ENCODE measurements around the gene FIGN.

The FIGN gene

DNA sequence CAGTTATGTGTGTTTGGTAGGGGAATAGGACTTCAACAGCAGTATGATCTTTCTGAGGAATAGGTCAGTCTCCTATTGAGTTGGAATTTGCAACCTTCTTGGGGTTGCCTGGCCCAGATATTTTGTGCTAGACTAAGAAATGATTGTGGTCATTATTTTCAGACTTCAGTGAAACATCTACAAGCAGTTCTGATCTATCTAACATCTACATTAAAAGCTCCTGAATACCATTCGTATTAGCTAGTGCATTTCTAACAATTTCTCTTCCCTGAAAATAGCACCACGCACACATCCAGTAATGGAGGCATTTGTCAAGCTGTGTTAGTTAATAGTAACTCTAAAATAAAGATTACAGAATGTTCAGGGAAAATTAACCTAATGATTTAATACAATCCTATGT is 179.3 kb downstream of the FIGN start:
- no peaks in the 10 kb centered on the region for H3K4me1 ChIP-seq (ENCODE audit: control insufficient read depth in 1 of 2, insufficient read depth in 2 of 2, low read length in 2 of 2)
- H3K4me2 ChIP-seq (ENCODE audit: low read length), result no peak overlapping the region
- no peaks in the 10 kb centered on the region for H3K9me3 ChIP-seq (ENCODE audit: insufficient read depth, low read depth, low read length)
- DNase-seq, result peak in 1 of 2 donors; percentile 5
- H3K79me2 ChIP-seq (ENCODE audit: control insufficient read depth, insufficient read depth, low read length, poor library complexity), result no peaks in the 10 kb centered on the region
- no peak overlapping the region for H3K9ac ChIP-seq (ENCODE audit: low read length)
- no peak overlapping the region for H3K14ac ChIP-seq (ENCODE audit: low read length)
- no peak overlapping the region for H2BK5ac ChIP-seq (ENCODE audit: low read depth, low read length, poor library complexity)
- no peak overlapping the region for H4K8ac ChIP-seq (ENCODE audit: low read depth, low read length)
- H2AK5ac ChIP-seq (ENCODE audit: low read length), result no peak overlapping the region
- no peak overlapping the region for H2BK12ac ChIP-seq (ENCODE audit: low read length)
- no peak overlapping the region for H3K4me3 ChIP-seq (ENCODE audit: low read depth, low read length)
- no peak overlapping the region for H3K23ac ChIP-seq (ENCODE audit: low read length)
- no peaks in the 10 kb centered on the region for H3K36me3 ChIP-seq (ENCODE audit: control insufficient read depth in 1 of 2, insufficient read depth in 2 of 2, low read length in 2 of 2)
- no peaks in the 10 kb centered on the region for H3K27me3 ChIP-seq (ENCODE audit: insufficient read depth, low read length)
- no peak overlapping the region for H3K27ac ChIP-seq (ENCODE audit: low read depth, low read length)
- no peak overlapping the region for H4K12ac ChIP-seq (ENCODE audit: low read depth, low read length)
- H3K4ac ChIP-seq (ENCODE audit: low read depth, low read length), result no peak overlapping the region
- H2AFZ ChIP-seq (ENCODE audit: insufficient read depth, low read length, poor library complexity), result no peak overlapping the region
- no peaks in the 10 kb centered on the region for H3K79me1 ChIP-seq (ENCODE audit: low read length)
- no peak overlapping the region for H4K91ac ChIP-seq (ENCODE audit: low read depth, low read length)
- no peak overlapping the region for H2BK120ac ChIP-seq (ENCODE audit: insufficient read depth, low read length, poor library complexity)
- H3K18ac ChIP-seq (ENCODE audit: low read length), result no peak overlapping the region
- WGBS (ENCODE audit: extremely low coverage, insufficient coverage, insufficient read length), result no CpG with 5 or more reads among the region's 2 CpGs

DNA sequence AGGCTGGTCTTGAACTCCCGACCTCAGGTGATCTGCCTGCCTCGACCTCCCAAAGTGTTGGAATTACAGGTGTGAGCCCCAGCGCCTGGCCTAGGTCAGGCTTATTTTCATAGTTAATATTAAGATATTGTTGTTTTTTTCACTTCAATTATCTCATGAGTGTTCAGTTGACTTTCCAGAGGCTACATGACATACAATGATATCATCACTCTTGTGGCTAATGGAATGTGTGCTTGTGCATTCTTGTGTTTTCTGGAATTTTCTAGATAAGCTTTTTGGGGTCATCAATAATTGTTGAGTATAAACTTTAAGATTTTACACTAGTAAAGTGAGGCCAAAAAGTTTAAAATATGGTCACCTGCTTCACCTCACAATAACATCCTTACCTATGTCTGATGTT is 180.9 kb downstream of the FIGN start:
- Histone ChIP-seq H3K79me1 (ENCODE audit: low read length) (no peaks in the 10 kb centered on the region), H3K23ac (ENCODE audit: low read length) (no peak overlapping the region), H3K4me2 (ENCODE audit: low read length) (no peak overlapping the region), H4K8ac (ENCODE audit: low read depth, low read length) (no peak overlapping the region), H3K27ac (ENCODE audit: low read depth, low read length) (no peak overlapping the region), H2BK120ac (ENCODE audit: insufficient read depth, low read length, poor library complexity) (no peak overlapping the region), H3K14ac (ENCODE audit: low read length) (no peak overlapping the region), H2AFZ (ENCODE audit: insufficient read depth, low read length, poor library complexity) (no peak overlapping the region), H3K4me3 (ENCODE audit: low read depth, low read length) (no peak overlapping the region), H3K4me1 (ENCODE audit: control insufficient read depth in 1 of 2, insufficient read depth in 2 of 2, low read length in 2 of 2) (no peaks in the 10 kb centered on the region), H2BK5ac (ENCODE audit: low read depth, low read length, poor library complexity) (no peak overlapping the region), H2AK5ac (ENCODE audit: low read length) (no peak overlapping the region), H3K4ac (ENCODE audit: low read depth, low read length) (no peak overlapping the region), H3K79me2 (ENCODE audit: control insufficient read depth, insufficient read depth, low read length, poor library complexity) (no peaks in the 10 kb centered on the region), H3K9me3 (ENCODE audit: insufficient read depth, low read depth, low read length) (no peaks in the 10 kb centered on the region), H3K9ac (ENCODE audit: low read length) (no peak overlapping the region), H3K36me3 (ENCODE audit: control insufficient read depth in 1 of 2, insufficient read depth in 2 of 2, low read length in 2 of 2) (no peaks in the 10 kb centered on the region), H4K12ac (ENCODE audit: low read depth, low read length) (no peak overlapping the region), H2BK12ac (ENCODE audit: low read length) (no peak overlapping the region), H4K91ac (ENCODE audit: low read depth, low read length) (no peak overlapping the region), H3K27me3 (ENCODE audit: insufficient read depth, low read length) (no peaks in the 10 kb centered on the region), H3K18ac (ENCODE audit: low read length) (no peak overlapping the region)
- no CpG with 5 or more reads among the region's 3 CpGs for WGBS (ENCODE audit: extremely low coverage, insufficient coverage, insufficient read length)
- no peak for DNase-seq

DNA sequence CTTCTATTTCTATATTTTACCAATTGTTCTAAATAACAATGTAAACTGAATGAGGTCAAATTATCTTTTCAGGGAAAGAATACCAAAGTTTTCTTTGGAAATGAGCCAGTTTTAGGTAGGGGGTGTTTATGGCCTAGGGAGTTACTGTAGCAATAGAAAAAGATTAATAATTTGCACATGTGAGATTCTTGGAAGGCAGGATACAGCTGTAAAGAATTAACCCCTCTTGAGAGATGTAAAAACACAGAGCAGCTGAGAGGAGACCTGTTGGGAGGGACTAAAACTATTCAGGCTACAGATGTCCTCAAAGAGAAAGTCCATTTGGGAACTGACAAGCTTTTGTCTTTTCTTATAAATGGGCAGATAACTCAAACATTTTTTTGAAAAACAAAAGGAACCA is 182.2 kb downstream of the FIGN start:
- H4K12ac ChIP-seq (ENCODE audit: low read depth, low read length), result no peak overlapping the region
- no peak overlapping the region for H3K14ac ChIP-seq (ENCODE audit: low read length)
- H3K4ac ChIP-seq (ENCODE audit: low read depth, low read length), result no peak overlapping the region
- no peak overlapping the region for H4K91ac ChIP-seq (ENCODE audit: low read depth, low read length)
- no peak overlapping the region for H3K4me3 ChIP-seq (ENCODE audit: low read depth, low read length)
- no peaks in the 10 kb centered on the region for H3K9me3 ChIP-seq (ENCODE audit: insufficient read depth, low read depth, low read length)
- H3K4me1 ChIP-seq (ENCODE audit: control insufficient read depth in 1 of 2, insufficient read depth in 2 of 2, low read length in 2 of 2), result no peaks in the 10 kb centered on the region
- no peak overlapping the region for H2BK12ac ChIP-seq (ENCODE audit: low read length)
- no peak overlapping the region for H2BK120ac ChIP-seq (ENCODE audit: insufficient read depth, low read length, poor library complexity)
- H4K8ac ChIP-seq (ENCODE audit: low read depth, low read length), result no peak overlapping the region
- no peak overlapping the region for H2AK5ac ChIP-seq (ENCODE audit: low read length)
- no peak overlapping the region for H3K27ac ChIP-seq (ENCODE audit: low read depth, low read length)
- H3K23ac ChIP-seq (ENCODE audit: low read length), result no peak overlapping the region
- no peaks in the 10 kb centered on the region for H3K79me1 ChIP-seq (ENCODE audit: low read length)
- no peak overlapping the region for H3K9ac ChIP-seq (ENCODE audit: low read length)
- no peaks in the 10 kb centered on the region for H3K27me3 ChIP-seq (ENCODE audit: insufficient read depth, low read length)
- H2BK5ac ChIP-seq (ENCODE audit: low read depth, low read length, poor library complexity), result no peak overlapping the region
- H3K18ac ChIP-seq (ENCODE audit: low read length), result no peak overlapping the region
- no peaks in the 10 kb centered on the region for H3K36me3 ChIP-seq (ENCODE audit: control insufficient read depth in 1 of 2, insufficient read depth in 2 of 2, low read length in 2 of 2)
- H3K79me2 ChIP-seq (ENCODE audit: control insufficient read depth, insufficient read depth, low read length, poor library complexity), result no peaks in the 10 kb centered on the region
- no peak overlapping the region for H2AFZ ChIP-seq (ENCODE audit: insufficient read depth, low read length, poor library complexity)
- no peak overlapping the region for H3K4me2 ChIP-seq (ENCODE audit: low read length)
- no peak for DNase-seq

DNA sequence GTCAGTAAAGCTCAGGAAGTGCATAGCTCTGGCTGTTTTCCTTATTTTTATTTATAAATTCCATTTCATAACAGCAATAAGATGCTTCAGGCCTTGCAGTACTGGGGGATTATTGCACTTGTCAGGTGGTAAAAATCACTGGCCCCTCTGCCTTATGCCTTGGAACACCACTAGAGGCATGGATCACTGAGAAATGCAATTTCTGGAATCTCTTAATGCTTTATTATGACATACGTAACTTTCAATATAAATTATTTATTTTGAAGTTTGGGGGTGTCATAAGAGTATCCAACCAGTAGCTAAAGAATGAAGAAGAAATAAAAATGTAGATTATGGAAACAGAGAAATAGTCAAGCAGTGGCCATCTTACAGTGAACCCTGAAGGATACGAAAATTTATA is 183.1 kb downstream of the FIGN start:
- no peak overlapping the region for H3K4me3 ChIP-seq (ENCODE audit: low read depth, low read length)
- DNase-seq, result no peak
- H2BK120ac ChIP-seq (ENCODE audit: insufficient read depth, low read length, poor library complexity), result no peak overlapping the region
- no CpG with 5 or more reads among the region's 2 CpGs for WGBS (ENCODE audit: extremely low coverage, insufficient coverage, insufficient read length)
- no peak overlapping the region for H3K4ac ChIP-seq (ENCODE audit: low read depth, low read length)
- no peak overlapping the region for H2BK12ac ChIP-seq (ENCODE audit: low read length)
- no peak overlapping the region for H4K91ac ChIP-seq (ENCODE audit: low read depth, low read length)
- no peak overlapping the region for H4K8ac ChIP-seq (ENCODE audit: low read depth, low read length)
- no peak overlapping the region for H2AK5ac ChIP-seq (ENCODE audit: low read length)
- H3K27me3 ChIP-seq (ENCODE audit: insufficient read depth, low read length), result no peaks in the 10 kb centered on the region
- H3K79me2 ChIP-seq (ENCODE audit: control insufficient read depth, insufficient read depth, low read length, poor library complexity), result no peaks in the 10 kb centered on the region
- no peaks in the 10 kb centered on the region for H3K9me3 ChIP-seq (ENCODE audit: insufficient read depth, low read depth, low read length)
- H3K18ac ChIP-seq (ENCODE audit: low read length), result no peak overlapping the region
- H3K14ac ChIP-seq (ENCODE audit: low read length), result no peak overlapping the region
- H3K4me1 ChIP-seq (ENCODE audit: control insufficient read depth in 1 of 2, insufficient read depth in 2 of 2, low read length in 2 of 2), result no peaks in the 10 kb centered on the region
- no peaks in the 10 kb centered on the region for H3K79me1 ChIP-seq (ENCODE audit: low read length)
- H3K27ac ChIP-seq (ENCODE audit: low read depth, low read length), result no peak overlapping the region
- no peak overlapping the region for H3K23ac ChIP-seq (ENCODE audit: low read length)
- H3K4me2 ChIP-seq (ENCODE audit: low read length), result no peak overlapping the region
- no peak overlapping the region for H4K12ac ChIP-seq (ENCODE audit: low read depth, low read length)
- no peak overlapping the region for H3K9ac ChIP-seq (ENCODE audit: low read length)
- H2AFZ ChIP-seq (ENCODE audit: insufficient read depth, low read length, poor library complexity), result no peak overlapping the region
- H2BK5ac ChIP-seq (ENCODE audit: low read depth, low read length, poor library complexity), result no peak overlapping the region
- no peaks in the 10 kb centered on the region for H3K36me3 ChIP-seq (ENCODE audit: control insufficient read depth in 1 of 2, insufficient read depth in 2 of 2, low read length in 2 of 2)
